ENCODE data around the gene C19orf73.

Gene C19orf73

GRCh38 chr19:49118565-49119410 is at the start of gene C19orf73:
Gene C19orf73, minus strand, starts transcription at chr19:49119143. Its CDS starts 121 bp downstream, at chr19:49119022.
- DNase-seq (ENCODE audit: low spot score): peak; percentile 99

- DNase-seq (ENCODE audit: low spot score): no peak
Observed at GRCh38 chr19:49168421-49168820, 49.5 kb upstream of the C19orf73 start.

GRCh38 chr19:49167857-49168409 is 49.0 kb upstream of the C19orf73 start:
- no peak for DNase-seq (ENCODE audit: low spot score)

- DNase-seq (ENCODE audit: low spot score): no peak
Observed at GRCh38 chr19:49165865-49166301, 46.9 kb upstream of the C19orf73 start.

GRCh38 chr19:49165111-49165750 is 46.3 kb upstream of the C19orf73 start:
- no peak for DNase-seq (ENCODE audit: low spot score)

- no peak for DNase-seq (ENCODE audit: low spot score)
Observed at GRCh38 chr19:49161987-49162386, 43.0 kb upstream of the C19orf73 start.

GRCh38 chr19:49160450-49161189 is 41.7 kb upstream of the C19orf73 start:
- no peak for DNase-seq (ENCODE audit: low spot score)

GRCh38 chr19:49157445-49158224 is 38.7 kb upstream of the C19orf73 start, which contains the start of gene TRPM4:
Gene TRPM4, plus strand, starts transcription at chr19:49157792. Its CDS starts 75 bp downstream, at chr19:49157867.
- peak; percentile 94 for DNase-seq (ENCODE audit: low spot score)

GRCh38 chr19:49155820-49156346 is 36.9 kb upstream of the C19orf73 start:
- DNase-seq (ENCODE audit: low spot score): no peak

- DNase-seq (ENCODE audit: low spot score): no peak
Observed at GRCh38 chr19:49155005-49155819, 36.3 kb upstream of the C19orf73 start, which contains the start of gene HRC. Gene HRC, minus strand, starts transcription at chr19:49155396. Its CDS starts 159 bp downstream, at chr19:49155237.

- DNase-seq (ENCODE audit: low spot score): no peak
Observed at GRCh38 chr19:49154279-49154678, 35.3 kb upstream of the C19orf73 start.

GRCh38 chr19:49153167-49153809 is 34.3 kb upstream of the C19orf73 start:
- no peak for DNase-seq (ENCODE audit: low spot score)

- no peak for DNase-seq (ENCODE audit: low spot score)
Observed at GRCh38 chr19:49152119-49152550, 33.2 kb upstream of the C19orf73 start.

- peak; percentile 63 for DNase-seq (ENCODE audit: low spot score)
Observed at GRCh38 chr19:49151267-49152118, 32.5 kb upstream of the C19orf73 start.

GRCh38 chr19:49150944-49151243 is 32.0 kb upstream of the C19orf73 start:
- no peak for DNase-seq (ENCODE audit: low spot score)

GRCh38 chr19:49150106-49150943 is 31.4 kb upstream of the C19orf73 start:
- peak; percentile 88 for DNase-seq (ENCODE audit: low spot score)

GRCh38 chr19:49149652-49150105 is 30.7 kb upstream of the C19orf73 start:
- DNase-seq (ENCODE audit: low spot score): peak; percentile 87

Measured in hepatic stellate cell (primary cell).